H1 (cell line): ENCODE results near the gene GRIP2. TPM values are rescaled to one million over a fixed set of nuclear protein-coding genes. Genes with fewer than 3 reads are reported as not detected.

Experiments used
- CTCF ChIA-PET: fragments of 300-600 bp; sonication (Branson Sonifier 250); formaldehyde crosslinking; loops from one replicate; lab custom pipeline; 2021; ENCODE audit not compliant: partially characterized antibody; lab: Charles Lee
- POLR2A ChIA-PET: fragments of 300-600 bp; sonication (Branson Sonifier 250); formaldehyde crosslinking; loops from one replicate; lab custom pipeline; 2021; ENCODE audit warnings: inconsistent platforms; ENCODE audit not compliant: partially characterized antibody; lab: Charles Lee
- DNase-seq, 2 experiments: peaks; one replicate each; pipeline versions ENCODE4 v3.0.0 to v3.0.0-alpha.2; 2010 to 2022; ENCODE audit warnings: low spot score in 2 of 2, low read depth in 1 of 2, mixed read lengths in 1 of 2
- FAIRE-seq: peaks from 2 replicates; lab custom pipeline; 2011; peaks lifted over from hg19 to GRCh38; lab: Jason Lieb, UNC
- H2AFZ ChIP-seq: 2 replicates; pipeline ENCODE4 v1.8.1; 2012; ENCODE audit warnings: low read length, inconsistent platforms
- H2AK5ac ChIP-seq: 2 replicates; pipeline ENCODE4 v1.6.1; 2013; ENCODE audit warnings: low read depth, low read length
- H2BK120ac ChIP-seq: replicated peaks from 2 replicates; pipeline ENCODE3; 2013; ENCODE audit warnings: low read depth, low read length, inconsistent platforms
- H2BK12ac ChIP-seq: 2 replicates; pipeline ENCODE4 v1.6.1; 2013; ENCODE audit warnings: low read depth, low read length
- H2BK15ac ChIP-seq: 2 replicates; pipeline ENCODE4 v1.6.1; 2013; ENCODE audit warnings: low read length
- H2BK20ac ChIP-seq: 2 replicates; pipeline ENCODE4 v1.6.1; 2013; ENCODE audit warnings: low read length
- H2BK5ac ChIP-seq: 2 replicates; pipeline ENCODE4 v1.6.1; 2013; ENCODE audit warnings: low read depth, low read length
- H3K14ac ChIP-seq: 2 replicates; pipeline ENCODE4 v1.6.1; 2013; ENCODE audit warnings: inconsistent platforms; ENCODE audit not compliant: insufficient read length
- H3K18ac ChIP-seq: 2 replicates; pipeline ENCODE4 v1.6.1; 2013; ENCODE audit warnings: low read length; ENCODE audit errors: extremely low read depth
- H3K23ac ChIP-seq: 2 replicates; pipeline ENCODE4 v1.6.1; 2013; ENCODE audit warnings: inconsistent platforms; ENCODE audit not compliant: insufficient read length
- H3K23me2 ChIP-seq: 2 replicates; pipeline ENCODE4 v1.6.1; 2013; ENCODE audit warnings: low read depth, low read length
- H3K27ac ChIP-seq: 2 replicates; pipeline ENCODE4 v1.6.1; 2011; ENCODE audit warnings: low read depth, low read length, inconsistent platforms
- H3K27me3 ChIP-seq, 4 experiments: replicated peaks in 1 of 4; 1 replicate in 1 of 4; 2 replicates in 3 of 4; pipeline versions ENCODE4 v1.6.1 to v1.8.1; 2011 to 2013; ENCODE audit warnings: low read length in 3 of 4, mild to moderate bottlenecking in 3 of 4, inconsistent platforms in 2 of 4, mixed read lengths in 2 of 4, moderate library complexity in 1 of 4; ENCODE audit not compliant: control insufficient read depth in 3 of 4, insufficient read depth in 3 of 4; ENCODE audit errors: extremely low read depth in 1 of 4
- H3K36me3 ChIP-seq, 4 experiments: 2 replicates each; pipeline versions ENCODE4 v1.6.1 to v1.8.1; 2011 to 2013; ENCODE audit warnings: mild to moderate bottlenecking in 4 of 4, low read length in 3 of 4, moderate library complexity in 2 of 4, control low read depth in 1 of 4, inconsistent platforms in 1 of 4; ENCODE audit not compliant: insufficient read depth in 4 of 4, control insufficient read depth in 2 of 4
- H3K4ac ChIP-seq: replicated peaks from 2 replicates; pipeline ENCODE3; 2013; ENCODE audit warnings: low read length, low read depth, mixed read lengths, inconsistent platforms; ENCODE audit not compliant: insufficient read length
- H3K4me1 ChIP-seq, 4 experiments: replicated peaks in 1 of 4; 1 replicate in 1 of 4; 2 replicates in 3 of 4; pipeline versions ENCODE4 v1.6.1 to v1.8.1; 2011 to 2013; ENCODE audit warnings: low read length in 3 of 4, inconsistent platforms in 2 of 4, mixed read lengths in 1 of 4; ENCODE audit not compliant: insufficient read depth in 4 of 4, control insufficient read depth in 3 of 4
- H3K4me2 ChIP-seq, 2 experiments: 2 replicates each; pipeline versions ENCODE4 v1.6.1 to v1.8.1; 2011 to 2013; ENCODE audit warnings: low read depth in 2 of 2, low read length in 2 of 2, control low read depth in 1 of 2, inconsistent platforms in 1 of 2, mild to moderate bottlenecking in 1 of 2; ENCODE audit not compliant: insufficient read depth in 1 of 2
- H3K4me3 ChIP-seq, 4 experiments: fragments of 200-600, 300-600 bp in 1 of 4; sonication (generic), shearing (Covaris generic), sonication (Bioruptor Twin) in 1 of 4; 2 replicates each; pipeline versions ENCODE4 v1.5.1 to v1.8.1; 2011 to 2016; ENCODE audit warnings: low read length in 4 of 4, low read depth in 3 of 4, control low read depth in 2 of 4, inconsistent platforms in 2 of 4, mild to moderate bottlenecking in 2 of 4, mixed read lengths in 1 of 4, moderate library complexity in 1 of 4; ENCODE audit not compliant: insufficient read depth in 2 of 4; ENCODE audit errors: extremely low read depth in 1 of 4
- H3K56ac ChIP-seq: replicated peaks from 2 replicates; pipeline ENCODE3; 2013; ENCODE audit warnings: low read depth, mild to moderate bottlenecking, mixed read lengths, low read length, inconsistent platforms; ENCODE audit not compliant: insufficient read length
- H3K79me1 ChIP-seq: 2 replicates; pipeline ENCODE4 v1.6.1; 2013; ENCODE audit warnings: low read depth, low read length, control low read depth
- H3K79me2 ChIP-seq, 2 experiments: 2 replicates each; pipeline versions ENCODE4 v1.6.1 to v1.8.1; 2012 to 2013; ENCODE audit warnings: low read length in 2 of 2, mild to moderate bottlenecking in 2 of 2, inconsistent platforms in 1 of 2; ENCODE audit not compliant: insufficient read depth in 2 of 2, control insufficient read depth in 1 of 2
- H3K9ac ChIP-seq, 4 experiments: replicated peaks in 1 of 4; 1 replicate in 1 of 4; 2 replicates in 3 of 4; pipeline versions ENCODE4 v1.6.1 to v1.8.1; 2011 to 2013; ENCODE audit warnings: low read depth in 3 of 4, low read length in 3 of 4, control low read depth in 2 of 4, mild to moderate bottlenecking in 2 of 4, moderate library complexity in 2 of 4, inconsistent platforms in 1 of 4; ENCODE audit errors: extremely low read depth in 1 of 4
- H3K9me3 ChIP-seq, 2 experiments: 2 replicates each; pipeline versions ENCODE4 v1.6.1 to v1.8.1; 2012 to 2013; ENCODE audit warnings: mild to moderate bottlenecking in 2 of 2, moderate library complexity in 2 of 2, control low read depth in 1 of 2, inconsistent platforms in 1 of 2, low read depth in 1 of 2, low read length in 1 of 2, mixed read lengths in 1 of 2; ENCODE audit not compliant: insufficient read depth in 2 of 2
- H4K20me1 ChIP-seq, 2 experiments: replicated peaks in 1 of 2; 2 replicates each; pipeline versions ENCODE3 to v1.8.1; 2011 to 2013; ENCODE audit warnings: inconsistent platforms in 2 of 2, low read length in 2 of 2, mild to moderate bottlenecking in 1 of 2; ENCODE audit not compliant: insufficient read depth in 2 of 2, control insufficient read depth in 1 of 2
- H4K5ac ChIP-seq: 2 replicates; pipeline ENCODE4 v1.6.1; 2013; ENCODE audit warnings: low read length, low read depth, mixed read lengths, inconsistent platforms; ENCODE audit not compliant: insufficient read length
- H4K8ac ChIP-seq: 2 replicates; pipeline ENCODE4 v1.8.0; 2013; ENCODE audit warnings: mild to moderate bottlenecking, moderate library complexity, low read length, inconsistent platforms; ENCODE audit not compliant: insufficient read depth; ENCODE audit errors: extremely low read depth
- H4K91ac ChIP-seq: replicated peaks from 2 replicates; pipeline ENCODE3; 2013; ENCODE audit warnings: low read length, mixed read lengths, inconsistent platforms; ENCODE audit not compliant: insufficient read length
- SIX5 ChIP-seq: IDR thresholded peaks from 2 replicates; pipeline ENCODE4 v1.6.1; 2011; ENCODE audit warnings: mild to moderate bottlenecking, low read depth, low read length
- TAF7 ChIP-seq: optimal IDR thresholded peaks from 2 replicates; pipeline ENCODE3; 2011; ENCODE audit warnings: low read depth, mild to moderate bottlenecking, inconsistent platforms, low read length, moderate library complexity, borderline replicate concordance
- TEAD4 ChIP-seq: IDR thresholded peaks from 2 replicates; pipeline ENCODE4 v1.6.1; 2012; ENCODE audit warnings: low read depth, low read length, inconsistent platforms, mixed read lengths
- WGBS, 2 experiments: shearing (Covaris generic) in 1 of 2; methylation state at CpG; one replicate each; pipeline versions ENCODE4 v1.1.6 to v1.1.7; 2013 to 2015; ENCODE audit warnings: low lambda C conversion rate in 2 of 2, mixed read lengths in 2 of 2, inconsistent platforms in 1 of 2, low coverage in 1 of 2, missing lambda C conversion rate in 1 of 2; ENCODE audit not compliant: insufficient replicate concordance in 2 of 2, insufficient coverage in 1 of 2, insufficient read length in 1 of 2; ENCODE audit errors: extremely low coverage in 1 of 2, missing lambda C conversion rate in 1 of 2; 5-methylcytosine and 5-hydroxymethylcytosine counted together
- polyA plus RNA-seq, 7 experiments: library from polyadenylated mRNA; depleted of rRNA in 3 of 7; stranded (reverse) in 5 of 7; unstranded in 2 of 7; fragments of >200 nt in 5 of 7; fragments of 200-250 nt in 2 of 7; gene quantifications; 1 replicate in 5 of 7; 2 replicates in 1 of 7; 4 replicates in 1 of 7; pipeline versions ENCODE4 v1.2.1 to v1.2.3, GENCODE V29; 2011 to 2013; ENCODE audit warnings: missing spikeins in 2 of 7, mixed read lengths in 2 of 7
- total RNA-seq: library from RNA; stranded (reverse); fragmentation: NEBNext Ultra II Directional; extraction: Animal tissue kit (Norgen Biotek cat#: 25700); gene quantifications from 2 replicates; pipeline ENCODE4 v1.2.1, GENCODE V29; 2021

GRIP2 gene
- total and polyA plus RNA-seq, 2 of the 8 experiments (the other 6 are each of a cell fraction or from before 2014, with no cell fraction given), result 2.5 to 6.4 TPM

GRCh38 chr3:14454639-14455310 lies 85.4 kb downstream of the GRIP2 start:
- H3K23ac ChIP-seq, result no peak overlapping the region
- H3K79me2 ChIP-seq, result no peaks in the 10 kb centered on the region
- H4K8ac ChIP-seq, result no peak overlapping the region; the same call in 1 of the 2 replicates
- H3K23me2 ChIP-seq, result no peaks in the 10 kb centered on the region
- no peak for FAIRE-seq
- H2BK5ac ChIP-seq, result no peak overlapping the region
- 86% methylated on average over 8 of the region's 8 CpGs; no CpG with 5 or more reads in 1 of the 2 experiments for WGBS, 2 experiments
- peaks cover 17 to 65% (median 39%) of the 10 kb centered on the region in 4 experiments for H3K36me3 ChIP-seq
- H3K56ac ChIP-seq, result no peak overlapping the region
- no peak overlapping the region for H2BK15ac ChIP-seq
- H3K9me3 ChIP-seq, result no peaks in the 10 kb centered on the region
- H2AFZ ChIP-seq, result no peak overlapping the region
- H4K91ac ChIP-seq, result no peak overlapping the region
- H3K4me1 ChIP-seq, result peaks cover 2 to 3% (median 2%) of the 10 kb centered on the region in 4 experiments; a peak in 5 of 7 replicates
- no peak overlapping the region for H2BK20ac ChIP-seq
- no peaks in the 10 kb centered on the region; a peak in 1 of 7 replicates for H3K27me3 ChIP-seq
- no peak overlapping the region for H2BK12ac ChIP-seq
- H3K27ac ChIP-seq, result no peak overlapping the region
- TF ChIP-seq TEAD4 (no peak), TAF7 (no peak), SIX5 (no peak)
- no peak for DNase-seq
- no peak overlapping the region for H2BK120ac ChIP-seq
- no peak overlapping the region for H3K4me2 ChIP-seq
- no peak overlapping the region for H3K18ac ChIP-seq
- H3K14ac ChIP-seq, result no peak overlapping the region
- CTCF ChIA-PET, result interaction anchor here (0.6 to 5.3 kb wide), 12 partner anchors 11 to 198 kb away, joined by 3 to 29 read pairs (median 4); no protein-coding TSS in a partner anchor
- peaks cover 7 to 17% of the 10 kb centered on the region in 2 experiments for H4K20me1 ChIP-seq
- POLR2A ChIA-PET, result interaction anchor here (1.0 to 4.7 kb wide), 4 partner anchors 9 to 72 kb away, joined by 3 to 25 read pairs (median 4); partner anchors contain the start of gene SLC6A6
- H3K79me1 ChIP-seq, result no peaks in the 10 kb centered on the region; the same call in 1 of the 2 replicates
- H2AK5ac ChIP-seq, result no peak overlapping the region
- H3K4me3 ChIP-seq, result no peak overlapping the region
- no peak overlapping the region for H3K9ac ChIP-seq
- H4K5ac ChIP-seq, result no peak overlapping the region
- no peak overlapping the region for H3K4ac ChIP-seq
